KMS-11 (cell line): ENCODE data around the gene OXSR1.
"Not testable (repeated sequence)": the region's sequence is repeated elsewhere in the genome, so short reads cannot be mapped to it uniquely, and the experiment has no call there.

Experiments used
- H2AFZ ChIP-seq: fragments of 200-600 bp; sonication (generic); 2 replicates; pipeline ENCODE4 v1.6.1; 2016; ENCODE audit warnings: antibody characterized with exemption, mixed run types, low read depth
- H3K27ac ChIP-seq: fragments of 200-600 bp; sonication (generic); 2 replicates; pipeline ENCODE4 v1.6.1; 2016; ENCODE audit warnings: mild to moderate bottlenecking, mixed run types
- H3K27me3 ChIP-seq: fragments of 200-600 bp; sonication (generic); 2 replicates; pipeline ENCODE4 v1.6.1; 2017; ENCODE audit warnings: mild to moderate bottlenecking, low read depth, mixed run types, moderate library complexity; ENCODE audit not compliant: insufficient read depth
- H3K36me3 ChIP-seq: fragments of 200-600 bp; sonication (generic); 2 replicates; pipeline ENCODE4 v1.6.1; 2017; ENCODE audit warnings: mild to moderate bottlenecking, mixed run types; ENCODE audit not compliant: insufficient read depth
- H3K4me1 ChIP-seq: fragments of 200-600 bp; sonication (generic); 2 replicates; pipeline ENCODE4 v1.6.1; 2016; ENCODE audit warnings: mild to moderate bottlenecking, low read depth, mixed run types; ENCODE audit not compliant: poor library complexity, severe bottlenecking
- H3K4me2 ChIP-seq: fragments of 200-600 bp; sonication (generic); 2 replicates; pipeline ENCODE4 v1.7.0; 2016; ENCODE audit warnings: mild to moderate bottlenecking, mixed run types
- H3K4me3 ChIP-seq: fragments of 200-600 bp; sonication (generic); IDR thresholded peaks from 2 replicates; pipeline ENCODE4 v1.6.1; 2017; ENCODE audit warnings: low read depth, low read length, mixed read lengths; ENCODE audit not compliant: insufficient read depth
- H3K79me2 ChIP-seq: fragments of 200-600 bp; sonication (generic); 2 replicates; pipeline ENCODE4 v1.6.1; 2016; ENCODE audit warnings: low read depth, mixed run types; ENCODE audit not compliant: insufficient read depth
- H3K9ac ChIP-seq: fragments of 200-600 bp; sonication (generic); 2 replicates; pipeline ENCODE4 v1.6.1; 2016; ENCODE audit warnings: mild to moderate bottlenecking, mixed run types
- H4K20me1 ChIP-seq: fragments of 200-600 bp; sonication (generic); 2 replicates; pipeline ENCODE4 v1.6.1; 2016; ENCODE audit warnings: mild to moderate bottlenecking, mixed run types; ENCODE audit not compliant: insufficient read depth
- TF ChIP-seq, protein P1 (sequence below): fragments of 200-600 bp; sonication (generic); conservative IDR thresholded peaks from 2 replicates; pipeline ENCODE4 v1.6.1; 2017; ENCODE audit warnings: low read depth, mild to moderate bottlenecking, antibody characterized with exemption, low read length, moderate library complexity, mixed read lengths

The OXSR1 gene

GRCh38 chr3:38133209-38133556, 32.2 kb upstream of the OXSR1 start:
- Histone ChIP-seq H3K27ac (no peak overlapping the region), H3K4me1 (peaks cover 5% of the 10 kb centered on the region), H3K4me2 (no peak overlapping the region), H3K79me2 (no peaks in the 10 kb centered on the region), H3K27me3 (no peaks in the 10 kb centered on the region), H3K4me3 (no peak overlapping the region), H3K36me3 (no peaks in the 10 kb centered on the region), H2AFZ (no peak overlapping the region), H3K9ac (no peak overlapping the region), H4K20me1 (no peaks in the 10 kb centered on the region)
- TF ChIP-seq, protein P1, sequence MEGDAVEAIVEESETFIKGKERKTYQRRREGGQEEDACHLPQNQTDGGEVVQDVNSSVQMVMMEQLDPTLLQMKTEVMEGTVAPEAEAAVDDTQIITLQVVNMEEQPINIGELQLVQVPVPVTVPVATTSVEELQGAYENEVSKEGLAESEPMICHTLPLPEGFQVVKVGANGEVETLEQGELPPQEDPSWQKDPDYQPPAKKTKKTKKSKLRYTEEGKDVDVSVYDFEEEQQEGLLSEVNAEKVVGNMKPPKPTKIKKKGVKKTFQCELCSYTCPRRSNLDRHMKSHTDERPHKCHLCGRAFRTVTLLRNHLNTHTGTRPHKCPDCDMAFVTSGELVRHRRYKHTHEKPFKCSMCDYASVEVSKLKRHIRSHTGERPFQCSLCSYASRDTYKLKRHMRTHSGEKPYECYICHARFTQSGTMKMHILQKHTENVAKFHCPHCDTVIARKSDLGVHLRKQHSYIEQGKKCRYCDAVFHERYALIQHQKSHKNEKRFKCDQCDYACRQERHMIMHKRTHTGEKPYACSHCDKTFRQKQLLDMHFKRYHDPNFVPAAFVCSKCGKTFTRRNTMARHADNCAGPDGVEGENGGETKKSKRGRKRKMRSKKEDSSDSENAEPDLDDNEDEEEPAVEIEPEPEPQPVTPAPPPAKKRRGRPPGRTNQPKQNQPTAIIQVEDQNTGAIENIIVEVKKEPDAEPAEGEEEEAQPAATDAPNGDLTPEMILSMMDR = no peak

GRCh38 chr3:38133557-38134405, 31.6 kb upstream of the OXSR1 start:
- H3K79me2 ChIP-seq = no peaks in the 10 kb centered on the region
- H3K4me2 ChIP-seq = no peak overlapping the region
- H2AFZ ChIP-seq = no peak overlapping the region
- no peaks in the 10 kb centered on the region for H4K20me1 ChIP-seq
- peaks cover 5% of the 10 kb centered on the region for H3K4me1 ChIP-seq
- H3K27me3 ChIP-seq = no peaks in the 10 kb centered on the region
- TF ChIP-seq, protein P1 = no peak
- H3K36me3 ChIP-seq = no peaks in the 10 kb centered on the region
- no peak overlapping the region for H3K9ac ChIP-seq
- no peak overlapping the region for H3K4me3 ChIP-seq
- no peak overlapping the region for H3K27ac ChIP-seq

DNA sequence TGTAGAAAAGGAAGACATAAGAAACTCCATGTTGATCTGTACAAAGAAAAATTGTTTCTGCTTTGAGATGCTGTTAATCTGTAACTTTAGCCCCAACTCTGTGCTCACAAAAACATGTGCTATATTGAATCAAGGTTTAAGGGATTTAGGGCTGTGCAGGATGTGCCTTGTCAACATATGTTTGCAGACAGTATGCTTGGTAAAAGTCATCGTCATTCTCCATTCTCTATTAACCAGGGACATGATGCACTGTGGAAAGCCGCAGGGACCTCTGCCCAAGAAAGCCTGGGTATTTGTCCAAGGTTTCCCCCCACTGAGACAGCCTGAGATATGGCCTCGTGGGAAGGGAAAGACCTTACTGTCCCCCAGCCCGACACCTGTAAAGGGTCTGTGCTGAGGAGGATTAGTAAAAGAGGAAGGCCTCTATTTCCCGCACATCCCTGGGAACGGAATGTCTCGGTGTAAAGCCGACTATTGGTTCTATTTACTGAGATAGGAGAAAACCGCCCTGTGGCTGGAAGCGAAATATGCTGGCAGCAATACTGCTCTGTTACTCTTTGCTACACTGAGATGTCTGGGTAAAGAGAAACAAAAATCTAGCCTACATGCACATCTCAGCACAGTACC, 30.7 kb upstream of the OXSR1 start:
- H3K36me3 ChIP-seq, H3K4me2 ChIP-seq, H3K9ac ChIP-seq, H2AFZ ChIP-seq, H3K27me3 ChIP-seq, H3K4me1 ChIP-seq, H4K20me1 ChIP-seq, H3K27ac ChIP-seq, H3K79me2 ChIP-seq, H3K4me3 ChIP-seq: not testable (repeated sequence)

- H3K4me2 ChIP-seq = peak overlapping the region; percentile 68
- not testable (repeated sequence) for H2AFZ ChIP-seq, H3K27me3 ChIP-seq, H3K4me3 ChIP-seq, H3K79me2 ChIP-seq, H4K20me1 ChIP-seq, H3K4me1 ChIP-seq, H3K36me3 ChIP-seq, H3K9ac ChIP-seq, H3K27ac ChIP-seq
Observed at GRCh38 chr3:38135621-38136277, 29.6 kb upstream of the OXSR1 start.

- peak overlapping the region; percentile 81 for H2AFZ ChIP-seq
- H3K27ac ChIP-seq = no peak overlapping the region
- TF ChIP-seq, protein P1 = no peak
- H3K4me2 ChIP-seq = peak overlapping the region; percentile 68
- H3K9ac ChIP-seq = peak overlapping the region; percentile 58; the same call in 1 of the 2 replicates
- H3K4me3 ChIP-seq = no peak overlapping the region
- H3K36me3 ChIP-seq = no peaks in the 10 kb centered on the region
- H3K4me1 ChIP-seq = peaks cover 5% of the 10 kb centered on the region
- no peaks in the 10 kb centered on the region for H3K79me2 ChIP-seq
- H3K27me3 ChIP-seq = no peaks in the 10 kb centered on the region
- H4K20me1 ChIP-seq = no peaks in the 10 kb centered on the region
Observed at GRCh38 chr3:38136393-38136776, 29.0 kb upstream of the OXSR1 start.
